Measurements from ENCODE around the gene SPATS2.
"Not testable (repeated sequence)": the region's sequence is repeated elsewhere in the genome, so short reads cannot be mapped to it uniquely, and the experiment has no call there.

Gene SPATS2

DNA sequence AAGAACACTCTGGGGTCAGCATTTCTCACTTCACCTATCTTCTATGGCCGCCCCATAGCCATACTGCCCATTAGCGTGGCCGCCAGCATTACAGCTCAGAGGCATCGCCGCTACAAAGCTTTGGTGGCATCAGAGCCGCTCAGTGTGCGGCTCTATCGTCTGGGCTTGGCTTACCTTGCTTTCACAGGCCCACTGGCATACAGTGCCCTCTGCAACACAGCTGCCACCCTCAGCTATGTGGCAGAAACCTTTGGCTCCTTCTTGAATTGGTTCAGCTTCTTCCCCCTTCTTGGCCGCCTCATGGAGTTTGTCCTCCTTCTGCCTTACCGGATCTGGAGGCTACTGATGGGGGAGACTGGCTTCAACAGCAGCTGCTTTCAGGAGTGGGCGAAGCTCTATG lies 18.0 kb upstream of the SPATS2 start:
- no peak overlapping the region for H3K4me3 ChIP-seq (ENCODE audit: low read depth, low read length)

DNA sequence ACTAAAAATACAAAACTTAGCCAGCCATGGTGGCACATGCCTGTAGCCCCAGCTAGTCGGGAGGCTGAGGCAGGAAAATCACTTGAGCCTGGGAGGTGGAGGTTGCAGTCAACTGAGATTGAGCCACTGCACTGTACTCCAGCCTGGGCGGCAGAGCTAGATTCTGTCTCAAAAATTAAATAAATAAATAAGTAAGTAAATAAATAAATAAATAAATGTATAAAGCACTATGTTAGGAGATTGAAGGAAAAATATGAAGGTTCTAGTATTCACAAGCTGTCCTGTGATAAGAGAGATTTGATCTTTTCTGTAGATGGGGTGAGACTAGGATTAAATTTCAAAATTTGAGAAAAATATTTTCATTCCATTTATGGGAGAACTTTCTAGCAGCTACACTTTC lies 14.9 kb upstream of the SPATS2 start:
- H3K4me3 ChIP-seq (ENCODE audit: low read depth, low read length), result no peak overlapping the region

DNA sequence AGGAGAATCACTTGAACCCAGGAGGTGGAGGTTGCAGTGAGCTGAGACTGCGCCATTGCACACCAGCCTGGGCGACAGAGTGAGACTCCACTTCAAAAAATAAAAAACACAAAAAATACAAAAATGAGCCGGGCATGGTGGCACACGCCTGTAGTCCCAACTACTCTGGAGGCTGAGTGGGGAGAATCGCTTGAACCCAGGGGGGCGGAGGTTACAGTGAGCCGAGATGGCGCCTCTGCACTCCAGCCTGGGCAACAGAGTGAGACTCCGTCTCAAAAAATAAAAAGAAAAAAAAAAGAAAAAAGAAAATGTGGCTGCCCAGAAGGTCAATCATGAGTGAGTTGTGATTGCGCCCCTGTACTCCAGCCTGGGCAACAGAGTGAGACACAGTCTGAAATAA lies 11.3 kb upstream of the SPATS2 start:
- no peak overlapping the region for H3K4me3 ChIP-seq (ENCODE audit: low read depth, low read length)

DNA sequence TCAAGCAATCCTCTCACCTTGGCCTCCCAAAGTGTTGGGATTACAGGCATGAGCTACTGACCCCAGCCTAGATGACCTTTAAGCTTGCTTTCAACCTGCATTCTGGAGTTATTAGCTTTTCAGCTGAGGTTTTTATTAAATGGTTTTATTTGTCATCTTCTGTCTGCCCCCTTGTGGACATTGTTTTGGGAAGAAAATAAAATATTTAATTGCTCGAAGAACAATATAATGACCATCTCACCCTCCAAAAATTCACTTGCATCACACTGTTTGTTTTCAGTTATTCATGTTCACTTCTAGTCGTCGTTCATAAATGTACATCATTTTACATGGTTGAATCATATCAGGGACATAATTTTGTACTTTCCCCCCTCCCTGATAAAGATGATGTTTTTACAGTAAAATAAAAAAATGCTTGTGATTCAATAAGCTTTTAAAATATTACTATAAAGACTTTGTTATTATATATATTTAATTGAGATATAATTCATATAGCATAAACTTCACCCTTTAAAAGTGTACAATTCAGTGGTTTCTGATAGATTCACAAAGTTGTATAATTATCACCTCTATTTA lies 10.1 kb upstream of the SPATS2 start:
- H3K4me3 ChIP-seq (ENCODE audit: low read depth, low read length), result no peak overlapping the region

DNA sequence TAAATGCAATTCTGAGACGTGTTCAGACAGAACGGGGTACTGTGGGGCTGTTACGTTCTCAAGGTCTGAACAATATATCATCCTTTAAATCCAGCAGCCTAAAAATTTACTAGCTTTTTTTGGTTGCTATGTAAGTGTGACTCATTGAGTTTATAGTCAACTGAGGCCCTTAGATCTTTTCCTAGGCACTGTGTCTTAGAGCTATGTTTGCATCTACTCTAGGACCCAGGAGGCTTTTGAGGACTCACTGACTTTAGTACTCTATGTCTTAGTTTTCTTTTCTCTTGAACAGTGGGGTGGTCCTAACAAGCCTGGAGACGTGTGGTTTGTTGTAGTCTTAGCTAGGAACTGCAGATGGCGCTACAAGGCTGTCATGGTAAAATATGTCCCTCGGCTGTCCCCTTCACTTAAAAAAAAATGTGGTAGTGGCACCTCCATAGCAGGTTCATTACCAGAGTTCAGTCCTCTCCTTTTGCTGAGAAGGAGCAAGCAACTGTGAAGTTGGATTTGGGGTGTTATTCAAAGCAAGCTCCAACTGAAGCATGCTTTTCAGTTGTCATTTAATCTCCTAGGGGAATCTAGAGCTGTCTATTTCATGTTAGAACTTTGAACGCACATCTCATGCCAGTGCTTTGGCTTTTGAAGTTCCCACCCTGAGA lies 8.7 kb upstream of the SPATS2 start:
- H3K4me3 ChIP-seq (ENCODE audit: low read depth, low read length), result no peak overlapping the region

DNA sequence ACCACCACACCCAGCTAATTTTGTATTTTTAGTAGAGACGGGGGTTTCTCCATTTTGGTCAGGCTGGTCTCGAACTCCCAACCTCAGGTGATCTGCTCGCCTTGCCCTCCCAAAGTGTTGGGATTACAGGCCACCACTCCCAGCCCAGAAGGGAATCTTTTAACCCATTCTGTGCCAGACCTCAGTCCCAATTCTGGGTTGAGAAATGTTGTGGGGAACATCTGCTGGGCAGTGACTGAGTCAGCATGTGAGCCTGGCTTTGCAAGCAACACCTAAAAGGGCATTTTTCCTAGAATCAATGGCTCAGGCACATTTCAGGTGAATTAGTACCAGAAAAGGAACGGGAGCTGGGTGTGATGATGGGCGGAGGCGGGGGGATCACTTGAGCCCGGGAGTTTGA lies 7.6 kb upstream of the SPATS2 start:
- H3K4me3 ChIP-seq (ENCODE audit: low read depth, low read length), result no peak overlapping the region

DNA sequence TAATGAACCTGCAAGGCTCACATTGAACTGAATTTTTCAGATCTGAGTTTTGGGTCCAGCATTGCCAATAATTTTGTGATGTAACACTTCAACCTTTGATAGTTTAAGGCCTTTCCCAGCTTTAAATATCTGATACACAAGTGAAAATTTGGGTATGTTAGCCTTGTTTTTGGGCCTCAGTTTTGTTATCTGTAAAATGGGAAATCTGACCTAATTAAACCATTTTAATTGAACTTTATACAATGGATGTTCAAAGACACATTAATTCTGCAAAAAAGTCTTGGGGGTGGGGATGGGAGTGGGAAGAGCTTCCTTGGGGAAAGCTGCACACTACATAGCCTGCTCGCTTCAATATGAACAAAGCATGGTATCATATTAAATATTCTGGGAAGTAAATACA lies 5.2 kb upstream of the SPATS2 start:
- H3K4me3 ChIP-seq (ENCODE audit: low read depth, low read length), result no peak overlapping the region

DNA sequence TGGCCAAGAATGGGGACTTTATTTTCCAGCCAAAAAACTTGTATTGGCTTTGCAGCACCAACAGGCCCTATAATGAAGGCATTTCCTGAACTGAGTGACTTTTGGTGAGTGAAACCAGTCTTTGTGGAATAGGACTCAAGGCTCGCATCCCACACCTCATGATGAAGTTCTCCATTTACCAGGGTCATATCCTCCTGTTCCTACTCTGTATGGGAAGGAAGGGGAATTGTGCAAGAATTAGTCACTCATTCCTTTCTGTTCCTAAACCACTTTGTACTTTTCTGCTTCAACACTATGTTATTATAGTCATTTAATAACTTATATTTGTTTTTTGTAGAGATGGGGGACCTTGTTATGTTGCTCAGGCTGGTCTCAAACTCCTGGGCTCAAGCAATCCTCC lies 2.3 kb upstream of the SPATS2 start:
- no peak overlapping the region for H3K4me3 ChIP-seq (ENCODE audit: low read depth, low read length)

DNA sequence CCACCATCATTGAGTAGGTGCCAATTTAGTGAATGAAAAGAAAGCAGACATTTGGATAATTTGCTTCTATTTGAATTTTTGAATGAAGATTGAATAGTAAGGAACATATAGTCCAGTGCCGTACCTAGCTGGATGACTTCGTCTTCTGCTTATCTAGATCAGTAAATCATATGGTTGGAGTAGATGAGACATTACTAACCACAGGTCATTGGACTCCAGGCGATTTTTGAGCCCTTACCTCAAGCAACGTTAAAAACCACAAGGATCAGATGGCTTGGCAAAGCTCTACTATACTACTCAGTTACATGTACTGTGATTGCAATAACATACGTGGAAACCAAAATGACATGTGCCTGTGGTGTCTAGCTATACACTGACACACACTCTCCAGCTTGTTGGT lies 1.7 kb upstream of the SPATS2 start:
- no peak overlapping the region for H3K4me3 ChIP-seq (ENCODE audit: low read depth, low read length)

DNA sequence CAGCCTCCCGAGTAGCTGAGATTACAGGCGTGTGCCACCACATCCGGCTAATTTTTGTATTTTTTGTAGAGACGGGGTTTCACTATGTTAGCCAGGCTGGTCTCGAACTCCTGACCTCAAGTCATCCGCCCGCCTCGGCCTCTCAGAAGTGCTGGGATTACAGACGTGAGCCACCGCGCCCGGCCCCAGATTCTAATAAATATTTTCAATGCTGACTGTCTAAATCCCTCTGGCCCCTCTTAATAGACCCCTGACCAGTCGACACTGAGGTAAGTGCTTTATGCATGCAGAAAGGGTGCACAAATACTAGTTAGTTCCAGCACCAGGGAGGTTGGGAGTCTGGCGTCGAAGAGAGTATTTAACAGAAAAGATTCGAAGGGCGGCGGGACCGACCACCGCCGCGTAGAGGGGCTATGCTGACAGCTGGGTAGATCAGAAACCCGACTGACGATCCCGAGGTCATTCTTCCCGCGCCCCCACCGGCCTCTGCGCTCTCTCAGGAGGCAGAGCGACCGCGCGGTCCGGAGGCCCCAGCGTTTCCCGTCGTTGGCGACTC lies 1.1 kb upstream of the SPATS2 start:
- peak overlapping the region; percentile 81 for H3K4me3 ChIP-seq (ENCODE audit: low read depth, low read length)

DNA sequence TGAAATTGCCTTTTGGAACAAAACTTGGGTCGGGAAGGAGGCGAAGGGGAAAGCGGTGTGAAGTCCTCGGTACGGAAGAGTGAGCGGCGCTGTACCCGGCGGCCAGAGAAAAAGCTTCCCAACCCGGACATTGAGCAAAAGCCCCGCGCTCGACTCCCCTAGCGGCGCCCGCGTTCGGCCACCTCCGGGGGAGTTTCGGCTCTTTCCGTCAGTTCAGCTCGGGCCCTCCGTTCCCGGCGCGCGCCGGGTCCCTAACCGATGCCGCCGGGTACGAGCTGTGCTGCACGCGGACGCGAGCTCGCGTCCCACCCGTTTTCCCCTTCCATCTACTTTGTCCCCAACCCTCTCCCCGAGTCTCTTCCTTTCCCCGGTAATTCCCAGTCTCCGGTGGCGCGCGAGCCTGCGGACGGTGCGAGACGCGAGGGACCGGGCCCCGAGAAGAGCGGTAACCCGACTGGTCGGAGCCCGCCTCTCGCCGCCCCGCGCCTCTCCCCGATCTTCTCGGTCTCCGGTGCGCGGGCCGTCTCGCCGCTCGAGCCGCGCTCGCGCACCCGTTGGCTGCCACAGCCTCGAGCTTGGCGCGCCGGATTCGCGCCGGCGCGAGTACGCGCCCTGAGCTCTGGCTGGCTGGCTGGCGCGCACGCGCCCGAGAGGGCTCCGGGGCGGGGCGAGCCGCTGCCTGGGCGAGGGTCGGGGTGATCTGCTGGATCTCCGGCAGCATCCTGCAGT lies 446 bp upstream of the SPATS2 start:
- peak overlapping the region; percentile 81 for H3K4me3 ChIP-seq (ENCODE audit: low read depth, low read length)

DNA sequence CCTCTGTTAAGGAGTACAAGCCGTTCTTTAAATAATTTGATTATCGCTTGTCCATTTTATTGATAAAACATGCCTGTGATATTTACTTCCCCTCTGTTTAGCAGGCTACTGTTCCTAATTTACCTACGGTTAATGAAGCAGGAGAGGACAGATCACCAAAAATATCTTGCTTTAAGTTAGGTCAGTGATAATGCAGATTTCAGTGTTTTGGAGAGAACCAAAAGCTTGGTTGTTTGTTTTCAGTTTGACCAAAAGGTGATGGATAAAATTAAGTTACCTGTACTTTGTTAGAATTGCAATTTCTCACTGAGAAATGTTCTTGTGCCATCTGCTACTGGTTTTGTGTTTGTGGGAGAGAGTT lies 958 bp downstream of the SPATS2 start:
- peak overlapping the region; percentile 84 for H3K4me3 ChIP-seq (ENCODE audit: low read depth, low read length)

DNA sequence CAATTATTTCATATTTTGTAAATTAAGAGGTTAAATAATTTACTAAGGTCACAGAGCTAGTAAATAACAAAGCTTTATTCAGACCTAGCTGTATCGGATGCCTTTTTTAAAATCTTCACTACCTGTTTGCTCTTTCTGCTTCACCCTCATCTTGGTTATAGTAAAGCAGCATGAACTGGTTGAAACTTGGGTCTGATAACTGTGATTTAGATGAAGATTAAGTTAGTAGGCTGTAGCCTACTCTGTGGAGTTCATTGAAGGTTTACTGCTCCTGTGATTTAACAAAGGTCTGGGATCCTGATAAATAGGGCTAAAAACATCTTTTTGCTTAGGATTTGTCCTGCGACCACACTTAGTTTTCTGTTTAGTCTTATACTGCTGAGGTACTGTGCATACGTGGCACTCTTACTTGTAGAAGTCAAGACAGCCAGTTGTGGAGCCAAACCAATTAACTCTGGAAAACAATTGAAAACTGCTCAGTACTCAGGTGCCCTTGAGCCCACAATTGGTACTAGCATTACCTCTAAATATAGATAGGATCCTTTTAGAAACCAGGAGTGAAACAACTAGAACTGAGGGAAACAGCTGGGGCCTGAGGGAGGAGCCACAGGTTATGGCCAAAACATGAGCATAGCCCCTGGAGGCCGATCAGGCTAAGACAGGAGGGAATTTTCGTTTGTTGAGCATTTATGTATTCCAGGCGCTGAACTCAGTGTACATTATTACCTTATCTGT lies 2.3 kb downstream of the SPATS2 start:
- H3K4me3 ChIP-seq (ENCODE audit: low read depth, low read length), result no peak overlapping the region

DNA sequence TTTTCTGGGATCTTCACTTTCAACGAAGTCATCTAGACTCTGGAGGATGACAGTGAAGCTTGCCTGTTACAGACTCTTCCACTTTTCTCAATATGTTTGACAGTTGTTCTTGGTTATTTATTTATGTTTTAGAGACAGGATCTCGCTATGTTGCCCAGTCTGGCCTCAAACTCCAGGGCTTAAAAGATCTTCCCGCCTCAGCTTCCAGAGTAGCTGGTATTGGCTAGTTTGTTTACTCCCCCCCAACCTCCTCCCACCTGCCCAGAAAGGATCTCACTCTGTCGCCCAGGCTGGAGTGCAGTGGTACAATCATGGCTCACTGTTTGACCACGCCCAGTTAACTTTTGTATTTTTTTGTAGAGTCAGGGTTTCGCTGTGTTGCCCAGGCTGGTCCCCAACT lies 3.3 kb downstream of the SPATS2 start:
- no peak overlapping the region for H3K4me3 ChIP-seq (ENCODE audit: low read depth, low read length)

DNA sequence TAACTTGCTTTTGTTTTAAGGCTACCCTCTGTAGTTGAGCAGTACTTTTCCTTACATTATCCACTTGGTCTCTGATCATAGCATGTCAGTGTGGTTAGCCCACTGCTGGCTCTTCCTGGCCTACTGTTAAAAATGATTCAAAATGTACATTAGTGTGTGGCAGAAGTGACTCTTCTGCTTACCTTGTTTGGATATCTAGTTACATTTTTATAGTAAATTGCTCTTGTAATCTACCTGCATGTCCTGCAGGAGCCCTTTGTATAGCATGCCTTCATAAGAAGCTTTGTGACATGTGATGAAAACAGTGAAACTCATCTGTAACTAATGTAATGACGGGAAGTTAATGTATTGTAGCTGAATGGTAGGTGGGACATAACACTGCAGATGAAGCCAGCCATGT lies 8.1 kb downstream of the SPATS2 start:
- no peak overlapping the region for H3K4me3 ChIP-seq (ENCODE audit: low read depth, low read length)

DNA sequence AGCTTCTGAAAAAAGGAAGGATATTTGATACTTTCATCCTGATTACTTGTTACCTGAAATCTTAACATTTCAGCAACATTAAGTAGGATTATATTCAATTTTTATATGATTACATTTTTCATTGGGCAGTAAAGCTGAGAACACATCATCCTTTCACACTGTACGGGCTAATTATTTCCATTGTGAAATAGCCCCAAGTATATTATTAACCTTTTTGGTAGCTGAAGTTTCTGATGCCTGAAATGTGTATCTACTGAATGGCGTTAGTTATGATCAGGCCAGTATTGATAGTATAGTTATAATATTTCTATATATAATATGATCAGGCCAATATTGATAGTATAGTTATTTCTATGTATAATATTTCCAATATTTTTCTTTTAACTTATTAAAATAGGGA lies 10.1 kb downstream of the SPATS2 start:
- H3K4me3 ChIP-seq (ENCODE audit: low read depth, low read length), result no peak overlapping the region

DNA sequence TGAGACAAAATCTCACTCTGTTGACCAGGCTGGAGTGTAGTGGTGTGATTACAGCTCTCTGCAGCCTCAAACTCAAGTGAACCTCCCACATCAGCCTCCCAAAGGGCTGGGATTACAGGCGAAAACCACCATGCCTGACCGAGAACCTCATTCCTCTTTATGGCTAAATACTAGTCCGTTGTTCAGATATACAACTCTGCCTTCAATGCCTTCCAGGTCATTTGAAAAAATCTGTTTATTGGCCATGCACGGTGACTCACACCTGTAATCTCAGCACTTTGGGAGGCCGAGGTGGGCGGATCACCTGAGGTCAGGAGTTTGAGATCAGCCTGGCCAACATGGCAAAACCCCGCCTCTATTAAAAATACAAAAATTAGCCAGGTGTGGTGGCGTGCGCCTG lies 12.9 kb downstream of the SPATS2 start:
- H3K4me3 ChIP-seq (ENCODE audit: low read depth, low read length), result not testable (repeated sequence)

DNA sequence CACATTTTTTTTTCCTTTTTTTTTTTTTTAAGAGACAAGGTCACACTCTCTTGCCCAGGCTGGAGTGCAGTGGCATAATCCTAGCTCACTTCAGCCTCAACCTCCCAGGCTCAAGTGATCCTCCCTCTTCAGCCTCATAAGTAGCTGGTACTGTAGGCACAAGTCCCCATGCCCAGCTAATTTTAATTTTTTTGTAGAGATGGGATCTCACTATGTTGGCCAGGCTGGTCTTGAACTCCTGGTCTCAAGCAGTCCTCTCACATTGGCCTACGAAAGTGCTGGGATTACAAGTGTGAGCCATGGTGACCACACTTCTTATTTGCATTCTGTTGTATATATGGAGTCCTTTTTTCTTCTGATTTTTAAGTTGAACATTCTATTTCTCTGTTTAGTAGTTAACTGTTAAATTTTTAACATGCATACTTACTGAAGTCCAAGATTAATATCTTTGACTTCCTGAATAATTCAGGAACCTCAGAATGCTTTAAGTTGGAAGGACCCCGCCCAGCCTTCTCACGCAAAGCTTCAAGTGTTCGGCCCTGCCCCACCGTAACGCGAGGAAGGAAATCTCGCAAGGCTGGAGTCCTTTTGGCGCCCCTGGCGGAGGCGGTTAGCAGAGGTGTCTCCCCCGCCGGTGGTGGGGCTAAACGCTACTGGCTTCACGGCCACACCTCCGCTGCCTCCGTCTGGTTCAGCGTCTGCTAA lies 21.6 kb downstream of the SPATS2 start:
- H3K4me3 ChIP-seq (ENCODE audit: low read depth, low read length), result no peak overlapping the region

DNA sequence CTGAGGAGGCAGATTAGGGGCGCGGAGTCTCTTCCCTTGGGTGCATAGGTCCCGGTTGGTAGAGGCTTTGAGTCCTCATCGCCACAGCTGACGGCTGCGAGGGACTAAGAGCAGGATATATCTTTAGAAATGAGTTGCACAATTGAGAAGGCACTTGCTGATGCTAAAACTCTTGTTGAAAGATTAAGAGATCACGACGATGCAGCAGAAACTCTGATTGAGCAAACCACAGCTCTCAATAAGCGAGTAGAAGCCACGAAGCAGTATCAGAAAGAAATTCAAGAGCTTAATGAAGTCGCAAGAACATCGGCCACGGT lies 22.1 kb downstream of the SPATS2 start:
- H3K4me3 ChIP-seq (ENCODE audit: low read depth, low read length), result no peak overlapping the region

DNA sequence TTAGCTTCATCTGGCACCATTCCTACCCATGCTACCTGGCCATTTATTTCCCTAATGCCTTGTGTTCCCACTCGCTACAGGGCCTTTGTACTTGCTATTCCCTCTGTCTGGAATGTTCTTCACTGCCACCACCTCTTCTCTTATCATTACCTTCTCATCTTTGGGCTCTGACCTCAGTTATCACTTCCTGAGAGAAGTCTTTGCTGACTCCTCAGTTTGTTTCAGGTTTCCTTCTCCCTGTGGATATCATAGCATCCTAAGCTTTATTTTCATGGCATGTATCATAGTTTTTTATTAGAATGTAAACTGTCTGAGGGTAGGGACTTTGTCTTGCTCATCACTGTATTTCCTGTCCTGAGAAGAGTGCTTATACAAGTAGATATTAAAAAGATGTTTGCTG lies 29.7 kb downstream of the SPATS2 start:
- H3K4me3 ChIP-seq (ENCODE audit: low read depth, low read length), result no peak overlapping the region

DNA sequence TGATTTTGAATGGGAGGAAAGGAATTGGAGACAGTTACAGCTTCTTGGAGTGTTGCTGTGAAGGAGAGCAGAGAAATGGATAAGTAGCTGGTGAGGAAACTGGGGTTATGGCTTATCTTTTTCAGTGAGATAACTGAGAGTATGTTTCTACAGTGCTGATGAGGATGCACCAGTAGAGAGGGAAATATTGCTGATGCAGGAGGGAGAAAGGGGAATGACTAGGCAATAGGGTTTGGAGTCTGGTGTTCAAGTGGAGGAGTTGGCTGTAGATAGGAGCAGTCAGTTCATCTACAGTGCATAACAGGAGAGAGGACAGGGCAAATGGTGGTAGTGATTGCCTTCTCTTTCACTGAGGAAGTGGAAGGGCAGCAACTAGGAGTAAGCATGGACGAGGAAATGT lies 33.0 kb downstream of the SPATS2 start:
- H3K4me3 ChIP-seq (ENCODE audit: low read depth, low read length), result no peak overlapping the region
